ENCODE measurements around the gene KCNC3. TPM values are rescaled to one million over a fixed set of nuclear protein-coding genes. Genes with fewer than 3 reads are reported as not detected.
A peak's percentile ranks its signal among the peaks of the same experiment; 100 is the strongest.

Gene KCNC3
- total RNA-seq, result 1 to 10 TPM in 1 of 2 donors, under 1 TPM in 1; 0.84 to 1.4 TPM
- 1 to 10 TPM in 1 of 2 donors, under 1 TPM in 1; 0.56 to 1.6 TPM for polyA plus RNA-seq

DNA sequence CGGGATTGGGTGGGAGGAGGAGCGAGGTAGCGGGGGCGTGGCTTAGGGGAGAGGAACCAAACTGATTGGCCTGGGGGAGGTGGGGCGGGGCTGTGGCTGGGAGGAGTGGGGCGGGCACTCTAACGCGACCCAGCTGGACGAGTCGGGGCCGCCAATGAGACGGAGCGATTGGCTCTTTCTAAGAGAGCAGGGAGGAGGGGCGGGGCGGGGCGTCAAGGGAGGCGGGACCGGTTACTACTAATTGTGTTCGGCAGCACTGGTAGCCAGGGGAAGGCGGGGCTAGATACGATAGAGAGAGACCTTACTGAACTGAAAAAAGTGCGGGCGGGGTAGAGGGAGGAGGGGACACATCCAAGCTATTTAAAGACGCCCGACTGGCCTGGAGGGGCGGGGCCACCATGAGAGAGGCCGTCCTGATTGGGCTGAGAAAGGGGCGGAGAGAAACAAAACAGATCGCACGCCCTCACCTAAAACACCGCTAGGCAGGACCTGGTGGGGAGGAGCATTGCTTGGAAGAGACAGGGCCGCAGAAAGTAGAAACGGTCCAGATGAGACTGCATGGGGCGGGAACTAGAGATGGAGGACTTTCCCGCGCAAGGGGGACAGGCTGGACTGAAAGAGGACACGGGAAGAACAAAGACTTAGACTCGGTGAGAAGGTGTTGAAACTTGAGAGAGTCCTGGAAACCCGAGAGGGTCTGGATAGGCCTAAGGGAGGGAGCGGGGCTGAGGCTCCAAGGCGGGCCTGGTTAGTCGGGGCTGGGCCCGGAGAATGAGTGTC, at the start of gene KCNC3:
TSS of gene KCNC3 (minus strand) at position 232 of the 780 bp plus-strand sequence. CDS start 295 bp downstream, outside the sequence.
- TF ChIP-seq TAF1 (conservative IDR thresholded peaks at IDR 0.05), result no peak
- no peak for TF ChIP-seq RAD21 (IDR thresholded peaks at IDR 0.05)
- no peak for TF ChIP-seq FOXA2 (IDR thresholded peaks at IDR 0.05)
- TF ChIP-seq, protein P1, sequence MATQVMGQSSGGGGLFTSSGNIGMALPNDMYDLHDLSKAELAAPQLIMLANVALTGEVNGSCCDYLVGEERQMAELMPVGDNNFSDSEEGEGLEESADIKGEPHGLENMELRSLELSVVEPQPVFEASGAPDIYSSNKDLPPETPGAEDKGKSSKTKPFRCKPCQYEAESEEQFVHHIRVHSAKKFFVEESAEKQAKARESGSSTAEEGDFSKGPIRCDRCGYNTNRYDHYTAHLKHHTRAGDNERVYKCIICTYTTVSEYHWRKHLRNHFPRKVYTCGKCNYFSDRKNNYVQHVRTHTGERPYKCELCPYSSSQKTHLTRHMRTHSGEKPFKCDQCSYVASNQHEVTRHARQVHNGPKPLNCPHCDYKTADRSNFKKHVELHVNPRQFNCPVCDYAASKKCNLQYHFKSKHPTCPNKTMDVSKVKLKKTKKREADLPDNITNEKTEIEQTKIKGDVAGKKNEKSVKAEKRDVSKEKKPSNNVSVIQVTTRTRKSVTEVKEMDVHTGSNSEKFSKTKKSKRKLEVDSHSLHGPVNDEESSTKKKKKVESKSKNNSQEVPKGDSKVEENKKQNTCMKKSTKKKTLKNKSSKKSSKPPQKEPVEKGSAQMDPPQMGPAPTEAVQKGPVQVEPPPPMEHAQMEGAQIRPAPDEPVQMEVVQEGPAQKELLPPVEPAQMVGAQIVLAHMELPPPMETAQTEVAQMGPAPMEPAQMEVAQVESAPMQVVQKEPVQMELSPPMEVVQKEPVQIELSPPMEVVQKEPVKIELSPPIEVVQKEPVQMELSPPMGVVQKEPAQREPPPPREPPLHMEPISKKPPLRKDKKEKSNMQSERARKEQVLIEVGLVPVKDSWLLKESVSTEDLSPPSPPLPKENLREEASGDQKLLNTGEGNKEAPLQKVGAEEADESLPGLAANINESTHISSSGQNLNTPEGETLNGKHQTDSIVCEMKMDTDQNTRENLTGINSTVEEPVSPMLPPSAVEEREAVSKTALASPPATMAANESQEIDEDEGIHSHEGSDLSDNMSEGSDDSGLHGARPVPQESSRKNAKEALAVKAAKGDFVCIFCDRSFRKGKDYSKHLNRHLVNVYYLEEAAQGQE (IDR thresholded peaks at IDR 0.05), result peak; percentile 87
- TF ChIP-seq, protein P2, sequence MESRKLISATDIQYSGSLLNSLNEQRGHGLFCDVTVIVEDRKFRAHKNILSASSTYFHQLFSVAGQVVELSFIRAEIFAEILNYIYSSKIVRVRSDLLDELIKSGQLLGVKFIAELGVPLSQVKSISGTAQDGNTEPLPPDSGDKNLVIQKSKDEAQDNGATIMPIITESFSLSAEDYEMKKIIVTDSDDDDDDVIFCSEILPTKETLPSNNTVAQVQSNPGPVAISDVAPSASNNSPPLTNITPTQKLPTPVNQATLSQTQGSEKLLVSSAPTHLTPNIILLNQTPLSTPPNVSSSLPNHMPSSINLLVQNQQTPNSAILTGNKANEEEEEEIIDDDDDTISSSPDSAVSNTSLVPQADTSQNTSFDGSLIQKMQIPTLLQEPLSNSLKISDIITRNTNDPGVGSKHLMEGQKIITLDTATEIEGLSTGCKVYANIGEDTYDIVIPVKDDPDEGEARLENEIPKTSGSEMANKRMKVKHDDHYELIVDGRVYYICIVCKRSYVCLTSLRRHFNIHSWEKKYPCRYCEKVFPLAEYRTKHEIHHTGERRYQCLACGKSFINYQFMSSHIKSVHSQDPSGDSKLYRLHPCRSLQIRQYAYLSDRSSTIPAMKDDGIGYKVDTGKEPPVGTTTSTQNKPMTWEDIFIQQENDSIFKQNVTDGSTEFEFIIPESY (IDR thresholded peaks at IDR 0.05), result no peak
- peak; percentile 10 to 25 for TF ChIP-seq HNF4A (conservative IDR thresholded peaks at IDR 0.05)
- TF ChIP-seq, protein P3, sequence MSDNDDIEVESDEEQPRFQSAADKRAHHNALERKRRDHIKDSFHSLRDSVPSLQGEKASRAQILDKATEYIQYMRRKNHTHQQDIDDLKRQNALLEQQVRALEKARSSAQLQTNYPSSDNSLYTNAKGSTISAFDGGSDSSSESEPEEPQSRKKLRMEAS (IDR thresholded peaks at IDR 0.05), result no peak
- TF ChIP-seq GABPA (IDR thresholded peaks at IDR 0.05 in 1 of 2, conservative IDR thresholded peaks at IDR 0.05 in 1 of 2), result no peak
- TF ChIP-seq FOXA1 (IDR thresholded peaks at IDR 0.05), result no peak
- TF ChIP-seq, protein P4, sequence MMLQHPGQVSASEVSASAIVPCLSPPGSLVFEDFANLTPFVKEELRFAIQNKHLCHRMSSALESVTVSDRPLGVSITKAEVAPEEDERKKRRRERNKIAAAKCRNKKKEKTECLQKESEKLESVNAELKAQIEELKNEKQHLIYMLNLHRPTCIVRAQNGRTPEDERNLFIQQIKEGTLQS (IDR thresholded peaks at IDR 0.05), result no peak
- TF ChIP-seq YY1 (IDR thresholded peaks at IDR 0.05), result peak; percentile 84
- TF ChIP-seq JUND (IDR thresholded peaks at IDR 0.05), result no peak
- TF ChIP-seq NR2F2 (IDR thresholded peaks at IDR 0.05), result peak; percentile 31
- TF ChIP-seq EGR1 (IDR thresholded peaks at IDR 0.05; ENCODE audit: low read depth in 2 of 2), result no peak
- peak; percentile 92 for TF ChIP-seq SP1 (IDR thresholded peaks at IDR 0.05)
- peak; percentile 33 to 45 for TF ChIP-seq RXRA (IDR thresholded peaks at IDR 0.05)
- TF ChIP-seq HNF4G (IDR thresholded peaks at IDR 0.05), result no peak
- TF ChIP-seq, protein P5, sequence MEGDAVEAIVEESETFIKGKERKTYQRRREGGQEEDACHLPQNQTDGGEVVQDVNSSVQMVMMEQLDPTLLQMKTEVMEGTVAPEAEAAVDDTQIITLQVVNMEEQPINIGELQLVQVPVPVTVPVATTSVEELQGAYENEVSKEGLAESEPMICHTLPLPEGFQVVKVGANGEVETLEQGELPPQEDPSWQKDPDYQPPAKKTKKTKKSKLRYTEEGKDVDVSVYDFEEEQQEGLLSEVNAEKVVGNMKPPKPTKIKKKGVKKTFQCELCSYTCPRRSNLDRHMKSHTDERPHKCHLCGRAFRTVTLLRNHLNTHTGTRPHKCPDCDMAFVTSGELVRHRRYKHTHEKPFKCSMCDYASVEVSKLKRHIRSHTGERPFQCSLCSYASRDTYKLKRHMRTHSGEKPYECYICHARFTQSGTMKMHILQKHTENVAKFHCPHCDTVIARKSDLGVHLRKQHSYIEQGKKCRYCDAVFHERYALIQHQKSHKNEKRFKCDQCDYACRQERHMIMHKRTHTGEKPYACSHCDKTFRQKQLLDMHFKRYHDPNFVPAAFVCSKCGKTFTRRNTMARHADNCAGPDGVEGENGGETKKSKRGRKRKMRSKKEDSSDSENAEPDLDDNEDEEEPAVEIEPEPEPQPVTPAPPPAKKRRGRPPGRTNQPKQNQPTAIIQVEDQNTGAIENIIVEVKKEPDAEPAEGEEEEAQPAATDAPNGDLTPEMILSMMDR (IDR thresholded peaks at IDR 0.05; ENCODE audit: low read depth, low read length, missing input control), result peak; percentile 5
- H3K27ac ChIP-seq (ENCODE audit: low read depth in 1 of 2, low read length in 2 of 2), result peak within 1 kb of the TSS; percentile 63 to 81
- H3K36me3 ChIP-seq (ENCODE audit: control insufficient read depth in 4 of 4, insufficient read depth in 3 of 4, low read depth in 1 of 4, low read length in 3 of 4), result no peaks in the 10 kb centered on the region
- peak; percentile 96 for DNase-seq (ENCODE audit: low spot score)
- peaks cover 0 to 3% (median 0%) of the 10 kb centered on the region in 4 donors for H3K27me3 ChIP-seq (ENCODE audit: control insufficient read depth in 4 of 4, insufficient read depth in 4 of 4, low read length in 3 of 4)
- H3K9ac ChIP-seq (ENCODE audit: low read depth in 1 of 2, low read length in 2 of 2), result peak within 1 kb of the TSS in 1 of 2 donors; percentile 53
- no peaks in the 10 kb centered on the region for H3K9me3 ChIP-seq (ENCODE audit: control insufficient read depth in 4 of 4, low read length in 3 of 4)
- whole genome bisulfite sequencing, result 2% methylated on average over 43 of the region's 43 CpGs
- H3K4me3 ChIP-seq (ENCODE audit: low read depth in 1 of 3, low read length in 3 of 3), result peak within 1 kb of the TSS in 2 of 3 donors; percentile 38 to 61
- peaks cover 22 to 63% (median 47%) of the 10 kb centered on the region in 4 donors for H3K4me1 ChIP-seq (ENCODE audit: control insufficient read depth in 4 of 4, insufficient read depth in 4 of 4, low read length in 3 of 4)
